GM13976 (cell line): ENCODE measurements around the gene MCRIP1.

Experiments
- DNase-seq: peaks from one replicate; pipeline ENCODE4 v3.0.0; 2012; ENCODE audit warnings: low spot score
- in situ Hi-C: fragments of 300-500 bp; cut with MboI; formaldehyde crosslinking; loops from one replicate; pipeline ENCODE4 v1.12.0; 2022; ENCODE audit warnings: low sequenced_read_pairs, mixed read lengths, inconsistent platforms; ENCODE audit not compliant: unreplicated experiment
- TF ChIP-seq, protein P1 (sequence below): IDR thresholded peaks from 2 replicates; pipeline ENCODE4 v1.5.1; 2012; ENCODE audit warnings: borderline replicate concordance, mild to moderate bottlenecking; ENCODE audit not compliant: insufficient read depth; ENCODE audit errors: extremely low read depth, missing control alignments, control extremely low read depth

Gene MCRIP1

DNA sequence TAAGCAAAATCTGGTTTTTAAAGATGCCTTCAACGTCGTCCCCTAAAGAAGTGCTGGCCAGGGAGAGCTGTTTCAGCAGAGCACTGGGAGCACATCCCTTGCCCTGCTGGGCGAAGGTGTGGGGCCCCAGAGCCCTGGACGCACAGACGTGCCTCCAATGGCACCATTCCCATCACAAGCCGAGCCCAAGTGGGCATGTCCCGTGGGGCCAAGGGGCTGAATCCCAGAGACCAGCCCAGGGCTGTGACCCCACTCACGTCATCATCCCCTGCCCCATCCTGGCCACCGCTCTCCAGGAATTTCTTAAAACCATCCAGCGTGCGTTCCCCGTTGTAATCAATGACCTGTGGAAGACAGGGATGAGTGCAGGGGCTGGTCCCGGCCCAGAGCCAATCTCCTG lies 11.8 kb upstream of the MCRIP1 start:
- TF ChIP-seq, protein P1, sequence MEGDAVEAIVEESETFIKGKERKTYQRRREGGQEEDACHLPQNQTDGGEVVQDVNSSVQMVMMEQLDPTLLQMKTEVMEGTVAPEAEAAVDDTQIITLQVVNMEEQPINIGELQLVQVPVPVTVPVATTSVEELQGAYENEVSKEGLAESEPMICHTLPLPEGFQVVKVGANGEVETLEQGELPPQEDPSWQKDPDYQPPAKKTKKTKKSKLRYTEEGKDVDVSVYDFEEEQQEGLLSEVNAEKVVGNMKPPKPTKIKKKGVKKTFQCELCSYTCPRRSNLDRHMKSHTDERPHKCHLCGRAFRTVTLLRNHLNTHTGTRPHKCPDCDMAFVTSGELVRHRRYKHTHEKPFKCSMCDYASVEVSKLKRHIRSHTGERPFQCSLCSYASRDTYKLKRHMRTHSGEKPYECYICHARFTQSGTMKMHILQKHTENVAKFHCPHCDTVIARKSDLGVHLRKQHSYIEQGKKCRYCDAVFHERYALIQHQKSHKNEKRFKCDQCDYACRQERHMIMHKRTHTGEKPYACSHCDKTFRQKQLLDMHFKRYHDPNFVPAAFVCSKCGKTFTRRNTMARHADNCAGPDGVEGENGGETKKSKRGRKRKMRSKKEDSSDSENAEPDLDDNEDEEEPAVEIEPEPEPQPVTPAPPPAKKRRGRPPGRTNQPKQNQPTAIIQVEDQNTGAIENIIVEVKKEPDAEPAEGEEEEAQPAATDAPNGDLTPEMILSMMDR, result no peak
- DNase-seq, result no peak
- in situ Hi-C loops, result no loop called here

DNA sequence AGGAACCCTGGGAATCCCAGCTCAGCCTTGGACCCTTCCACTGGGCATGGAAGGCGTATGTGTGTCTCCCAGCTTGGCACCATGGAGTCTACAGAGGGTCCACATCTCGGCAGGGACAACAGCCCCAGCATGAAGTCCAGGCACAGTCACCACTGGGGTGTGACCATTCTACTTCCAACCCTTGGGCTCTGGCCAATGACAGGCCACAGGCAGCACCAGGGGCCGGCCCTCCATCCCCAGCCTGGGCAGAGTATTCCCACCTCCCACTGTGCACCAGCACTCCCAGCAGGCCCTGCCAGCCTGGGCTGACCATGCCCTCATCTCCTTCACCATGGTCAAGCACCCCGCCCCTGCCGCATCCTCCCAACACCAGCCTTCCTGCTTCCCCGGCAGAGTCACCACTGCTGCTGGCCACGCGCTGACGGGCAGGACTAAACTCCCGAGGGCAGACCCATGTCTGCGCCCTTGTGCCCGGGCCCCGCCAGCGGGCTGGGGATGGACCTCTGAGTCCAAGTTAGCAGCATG lies 11.3 kb upstream of the MCRIP1 start:
- TF ChIP-seq, protein P1, result no peak
- DNase-seq, result no peak
- in situ Hi-C loops, result no loop called here

DNA sequence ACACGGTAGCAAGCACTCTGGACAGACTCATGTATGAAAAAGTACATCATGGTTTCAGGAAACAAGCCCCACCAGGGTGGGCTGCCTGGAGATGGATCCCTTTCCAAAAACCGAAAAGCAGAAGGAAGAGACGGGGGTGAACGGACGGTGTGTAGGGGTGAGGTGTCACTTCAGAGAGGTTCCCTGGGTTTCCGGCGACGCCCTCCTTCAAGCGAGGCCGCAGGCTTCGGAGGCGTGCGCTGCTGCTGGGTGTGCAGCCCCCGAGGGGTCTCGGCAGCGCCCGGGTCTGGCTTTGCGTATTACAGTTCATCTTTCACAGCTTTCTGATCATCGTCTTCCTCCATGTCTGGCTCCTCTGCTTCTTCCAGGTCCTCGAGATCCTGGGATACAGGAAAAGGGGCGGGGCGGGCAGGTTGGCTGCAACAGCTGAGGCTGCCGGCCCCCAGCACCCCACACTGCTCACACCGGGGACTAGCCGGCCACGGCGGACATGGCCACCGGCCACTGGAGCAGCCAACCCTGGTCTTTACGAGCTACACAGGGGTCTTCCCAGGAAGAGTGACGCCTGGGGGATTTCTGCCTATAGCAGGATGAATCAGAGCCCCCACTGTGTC lies 10.7 kb upstream of the MCRIP1 start:
- in situ Hi-C loops, result no loop called here
- TF ChIP-seq, protein P1, result no peak
- no peak for DNase-seq

DNA sequence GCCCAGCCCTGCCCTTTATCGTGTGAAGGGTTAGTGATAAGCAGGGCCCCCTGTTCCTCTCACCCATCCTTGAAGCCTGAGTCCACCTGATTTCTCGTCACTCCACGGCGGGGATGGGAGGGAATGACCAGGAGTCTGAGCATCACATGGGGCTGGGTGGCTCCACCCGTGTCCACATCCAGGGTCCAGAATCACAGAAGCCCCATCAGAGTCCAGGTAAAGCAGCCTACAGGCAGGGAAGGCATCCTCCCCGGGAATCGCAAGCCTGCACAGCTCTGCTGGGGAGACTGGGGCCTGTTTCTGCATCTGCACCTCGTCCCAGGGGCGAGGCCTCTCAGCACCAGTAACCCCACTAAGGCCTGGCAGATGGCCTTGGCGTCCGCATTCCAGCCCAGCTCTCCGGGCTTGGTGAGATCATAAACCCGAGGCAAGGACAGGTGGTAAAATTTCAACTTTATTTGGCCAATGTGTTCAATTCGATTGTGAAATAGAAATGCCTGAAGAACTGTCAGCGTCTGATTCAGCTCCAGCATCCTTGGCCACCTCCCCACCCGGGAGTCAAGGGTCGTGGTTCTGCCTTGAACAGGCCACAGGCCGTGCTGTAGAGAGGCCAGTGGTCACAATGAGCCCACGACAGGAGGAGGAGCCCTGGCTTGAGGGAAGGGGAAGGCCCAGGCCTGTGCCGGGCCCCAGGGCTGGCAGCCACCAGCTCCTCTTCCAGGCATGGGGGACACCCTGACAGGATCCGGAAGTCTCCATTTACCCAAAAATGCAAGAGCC lies 9.8 kb upstream of the MCRIP1 start:
- in situ Hi-C loops, result no loop called here
- no peak for DNase-seq
- TF ChIP-seq, protein P1, result no peak

DNA sequence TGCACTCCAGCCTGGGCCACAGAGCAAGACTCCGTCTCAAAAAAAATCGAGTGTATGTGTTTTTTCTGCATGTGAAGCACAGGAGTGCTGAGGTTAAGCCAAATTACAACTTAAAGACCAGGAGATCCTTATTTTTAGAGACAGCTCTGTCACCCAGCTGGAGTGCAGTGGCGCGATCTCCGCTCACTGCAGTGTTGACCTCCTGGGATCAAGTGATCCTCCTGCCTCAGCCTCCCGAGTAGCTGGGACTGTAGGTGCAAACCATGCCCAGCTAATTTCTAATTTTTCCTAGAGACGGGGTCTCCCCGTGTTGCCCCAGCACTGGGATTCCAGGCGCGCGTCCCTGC lies 9.3 kb upstream of the MCRIP1 start:
- in situ Hi-C loops, result no loop called here
- TF ChIP-seq, protein P1, result no peak
- DNase-seq, result no peak

DNA sequence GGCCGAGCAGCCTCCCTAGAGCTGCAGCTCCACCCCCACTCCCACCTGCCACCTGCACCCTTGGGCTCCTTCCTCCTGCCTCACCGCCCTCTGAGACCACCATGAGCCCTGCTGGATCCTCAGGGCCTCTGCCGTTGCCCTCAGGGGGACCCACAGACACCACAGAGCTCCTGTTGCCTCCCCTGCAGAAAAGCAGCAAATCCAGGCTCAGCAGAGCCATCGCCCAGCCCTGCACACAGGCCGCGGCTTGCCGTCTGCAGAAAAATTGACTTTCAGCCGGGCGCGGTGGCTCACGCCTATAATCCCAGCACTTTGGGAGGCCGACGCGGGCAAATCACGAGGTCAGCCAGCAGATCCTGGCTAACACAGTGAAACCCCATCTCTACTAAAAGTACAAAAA lies 8.8 kb upstream of the MCRIP1 start:
- in situ Hi-C loops, result no loop called here
- TF ChIP-seq, protein P1, result no peak
- DNase-seq, result no peak
